ENCODE results near the gene CST4.

CST4 gene

GRCh38 chr20:23658989-23659609, 29.7 kb downstream of the CST4 start:
- no peak for DNase-seq (ENCODE audit: low read depth)
- TF ChIP-seq CTCF (IDR thresholded peaks at IDR 0.05; ENCODE audit: insufficient read depth, low read depth, low read length, missing control alignments): no peak
- H3K4me3 ChIP-seq (ENCODE audit: low read length): no peak overlapping the region

GRCh38 chr20:23658336-23658735, 30.5 kb downstream of the CST4 start:
- no peak overlapping the region for H3K4me3 ChIP-seq (ENCODE audit: low read length)
- DNase-seq (ENCODE audit: low read depth): no peak
- TF ChIP-seq CTCF (IDR thresholded peaks at IDR 0.05; ENCODE audit: insufficient read depth, low read depth, low read length, missing control alignments): no peak

GRCh38 chr20:23657202-23657601, 31.6 kb downstream of the CST4 start:
- DNase-seq (ENCODE audit: low read depth): no peak
- no peak overlapping the region for H3K4me3 ChIP-seq (ENCODE audit: low read length)
- TF ChIP-seq CTCF (IDR thresholded peaks at IDR 0.05; ENCODE audit: insufficient read depth, low read depth, low read length, missing control alignments): no peak

DNA sequence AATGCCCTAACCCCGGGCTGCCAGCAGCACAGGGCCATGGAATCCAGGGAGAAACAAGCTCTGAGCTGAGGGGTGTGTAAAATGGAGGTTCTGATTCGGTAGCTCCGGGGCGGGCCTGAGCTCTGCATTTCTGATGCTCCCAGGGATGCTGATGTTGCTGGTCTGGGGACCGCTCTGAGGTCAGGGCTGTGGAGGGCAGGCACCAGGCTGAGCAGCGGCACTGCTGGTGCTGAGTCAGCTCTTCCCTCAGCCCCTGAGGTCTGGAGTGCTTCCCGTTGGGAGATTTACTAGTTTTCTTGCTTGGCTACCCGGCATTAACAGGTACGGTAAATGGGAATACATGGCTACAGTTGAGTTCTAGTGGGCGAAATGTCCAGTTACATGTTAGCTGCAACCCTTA, 32.5 kb downstream of the CST4 start:
- H3K4me3 ChIP-seq (ENCODE audit: low read length): no peak overlapping the region
- TF ChIP-seq CTCF (IDR thresholded peaks at IDR 0.05; ENCODE audit: insufficient read depth, low read depth, low read length, missing control alignments): no peak

GRCh38 chr20:23655491-23656211, 33.2 kb downstream of the CST4 start:
- no peak overlapping the region for H3K4me3 ChIP-seq (ENCODE audit: low read length)
- TF ChIP-seq CTCF (IDR thresholded peaks at IDR 0.05; ENCODE audit: insufficient read depth, low read depth, low read length, missing control alignments): no peak
- no peak for DNase-seq (ENCODE audit: low read depth)

More for the DNA sequence above, 32.5 kb downstream of the CST4 start:
- DNase-seq (ENCODE audit: low read depth): no peak

- DNase-seq (ENCODE audit: low read depth): no peak
- H3K4me3 ChIP-seq (ENCODE audit: low read length): no peak overlapping the region
- no peak for TF ChIP-seq CTCF (IDR thresholded peaks at IDR 0.05; ENCODE audit: insufficient read depth, low read depth, low read length, missing control alignments)
These were observed 34.1 kb downstream of the CST4 start for GRCh38 chr20:23654717-23655116.

GRCh38 chr20:23654000-23654399, 34.8 kb downstream of the CST4 start:
- no peak for TF ChIP-seq CTCF (IDR thresholded peaks at IDR 0.05; ENCODE audit: insufficient read depth, low read depth, low read length, missing control alignments)
- DNase-seq (ENCODE audit: low read depth): peak; percentile 87
- H3K4me3 ChIP-seq (ENCODE audit: low read length): no peak overlapping the region

All from epithelial cell of esophagus (primary cell).